ENCODE data around the gene CD38.
"Not testable (repeated sequence)": the region's sequence is repeated elsewhere in the genome, so short reads cannot be mapped to it uniquely, and the experiment has no call there.

Gene CD38

DNA sequence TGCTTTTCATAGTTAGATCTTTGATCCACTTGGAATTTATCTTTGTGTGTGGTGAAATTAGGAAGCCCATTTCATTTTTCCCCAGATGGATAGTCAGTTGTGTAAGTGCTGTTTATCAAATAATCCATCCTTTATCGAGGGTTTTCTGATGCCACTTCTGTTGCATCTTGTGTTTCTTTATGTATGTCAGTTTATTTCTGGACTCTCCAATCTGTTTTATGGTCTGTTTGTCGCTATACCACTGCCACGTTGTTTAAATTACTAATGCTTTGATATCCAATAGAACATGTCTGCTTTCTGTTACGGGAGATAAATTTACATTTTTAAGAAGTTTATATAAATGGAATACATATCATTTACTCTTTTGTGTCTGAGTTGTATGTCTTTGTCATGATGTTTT, 21.0 kb downstream of the CD38 start:
- no peak for DNase-seq (ENCODE audit: low read depth in 2 of 2)

- DNase-seq (ENCODE audit: low read depth in 2 of 2): no peak
These were observed 21.6 kb downstream of the CD38 start for GRCh38 chr4:15799701-15800100.

GRCh38 chr4:15802497-15802896, 24.4 kb downstream of the CD38 start:
- not testable (repeated sequence) for DNase-seq (ENCODE audit: low read depth in 2 of 2)

DNA sequence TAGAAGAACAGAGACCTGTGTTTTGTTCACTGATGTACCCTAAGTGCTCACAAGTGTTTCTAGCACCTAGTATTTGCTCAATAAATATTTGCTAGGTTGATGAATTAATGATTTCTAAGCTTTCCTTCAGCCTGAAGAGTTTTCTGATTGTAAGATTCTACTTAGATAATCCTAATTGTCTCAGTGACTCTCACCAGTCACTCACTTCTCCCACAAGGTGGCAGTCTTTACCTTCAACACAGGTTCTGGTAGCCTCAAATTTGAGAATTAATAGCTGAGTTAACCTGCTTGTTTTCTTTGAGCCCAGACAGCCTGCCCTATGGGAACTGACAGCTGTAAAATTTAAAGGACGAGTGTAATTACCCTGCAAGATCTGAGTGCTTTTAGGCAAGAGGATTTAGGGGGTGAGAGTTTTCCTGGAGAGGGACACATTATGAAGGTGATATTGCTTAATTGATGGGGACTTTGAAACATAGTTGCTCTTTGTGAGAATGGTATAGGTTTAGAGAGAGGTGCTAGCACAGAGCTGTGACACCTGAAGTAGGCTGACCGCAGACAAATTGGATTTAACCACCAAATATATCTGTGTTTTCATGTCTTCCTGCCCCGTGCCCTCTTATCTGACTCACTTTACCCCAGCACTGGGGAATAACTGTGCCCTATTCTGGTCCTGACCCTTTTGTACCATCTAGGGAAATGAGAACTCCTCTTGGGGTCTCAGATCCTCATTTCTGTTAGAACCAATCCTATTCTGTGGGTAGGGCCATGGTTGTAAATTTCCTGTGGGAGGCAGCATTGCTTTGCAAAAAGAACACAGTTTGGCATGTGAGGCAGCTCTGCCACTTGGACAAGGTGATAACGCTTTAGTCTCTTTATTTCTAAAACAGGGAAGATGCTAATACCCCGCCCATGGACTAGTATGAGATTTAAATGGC, 27.7 kb downstream of the CD38 start:
- DNase-seq (ENCODE audit: low read depth in 2 of 2): no peak

- DNase-seq (ENCODE audit: low read depth in 2 of 2): no peak
These were observed 30.9 kb downstream of the CD38 start for GRCh38 chr4:15809058-15809457.

- no peak for DNase-seq (ENCODE audit: low read depth in 2 of 2)
These were observed 31.3 kb downstream of the CD38 start for GRCh38 chr4:15809466-15809865.

DNA sequence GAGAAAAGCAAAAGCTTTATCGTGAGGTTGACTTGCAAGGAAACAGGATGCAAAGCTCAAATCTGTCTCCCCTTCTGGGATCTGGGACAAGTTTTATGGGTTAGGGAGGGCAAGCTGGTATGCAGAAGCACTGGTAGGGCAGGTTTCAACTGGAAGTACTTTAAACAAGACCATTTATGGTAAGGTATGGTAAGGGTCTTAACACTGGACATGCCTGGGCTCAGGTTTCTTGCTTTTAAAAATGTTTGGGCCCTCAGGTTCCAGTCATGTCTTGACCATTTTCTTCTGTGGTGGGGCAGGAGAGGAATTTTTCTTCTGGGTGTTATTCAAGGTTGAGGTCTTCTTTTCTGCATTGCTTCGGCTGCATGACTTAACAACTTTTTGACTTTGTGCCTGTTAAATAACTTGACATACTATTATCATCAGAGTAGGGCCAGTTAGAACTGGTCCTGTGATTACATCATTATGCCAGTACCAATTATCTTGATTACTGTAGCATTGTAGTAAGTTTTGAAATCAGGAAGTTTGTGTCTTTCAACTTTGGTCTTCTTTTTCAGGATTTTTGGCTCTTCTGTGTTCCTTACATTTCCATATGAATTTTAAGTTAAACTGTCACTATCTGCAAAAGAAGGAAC, 33.7 kb downstream of the CD38 start:
- no peak for DNase-seq (ENCODE audit: low read depth in 2 of 2)

GRCh38 chr4:15832523-15833451, 54.7 kb downstream of the CD38 start:
- DNase-seq (ENCODE audit: low read depth in 2 of 2): no peak

- DNase-seq (ENCODE audit: low read depth in 2 of 2): no peak
These were observed 55.7 kb downstream of the CD38 start for GRCh38 chr4:15833801-15834200.

DNA sequence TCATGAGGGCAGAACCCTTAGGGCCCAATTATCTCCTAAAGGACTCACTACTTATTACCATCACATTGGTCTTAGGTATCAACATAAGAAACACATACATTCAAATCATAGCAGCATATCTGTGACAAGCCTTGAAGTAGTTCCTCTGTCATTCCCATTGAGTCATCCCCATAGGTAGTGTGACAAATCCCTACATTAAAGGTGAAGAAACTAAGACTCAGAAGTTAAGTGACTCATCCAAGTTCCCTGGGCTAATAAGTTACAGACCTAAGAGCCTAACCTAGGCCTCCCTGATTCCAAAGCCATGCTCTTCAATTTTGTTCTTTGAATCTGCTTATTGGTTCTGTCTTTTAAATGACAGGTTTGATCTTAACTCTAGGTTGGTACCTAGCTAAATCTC, 58.2 kb downstream of the CD38 start:
- no peak for DNase-seq (ENCODE audit: low read depth in 2 of 2)

- no peak for DNase-seq (ENCODE audit: low read depth in 2 of 2)
These were observed 59.5 kb downstream of the CD38 start for GRCh38 chr4:15837591-15837990.

GRCh38 chr4:15841194-15841730, 63.1 kb downstream of the CD38 start:
- not testable (repeated sequence) for DNase-seq (ENCODE audit: low read depth in 2 of 2)

- no peak for DNase-seq (ENCODE audit: low read depth in 2 of 2)
These were observed 69.6 kb downstream of the CD38 start for GRCh38 chr4:15847746-15848145.

- DNase-seq (ENCODE audit: low read depth in 2 of 2): no peak
These were observed 70.2 kb downstream of the CD38 start for GRCh38 chr4:15848191-15848842.

DNA sequence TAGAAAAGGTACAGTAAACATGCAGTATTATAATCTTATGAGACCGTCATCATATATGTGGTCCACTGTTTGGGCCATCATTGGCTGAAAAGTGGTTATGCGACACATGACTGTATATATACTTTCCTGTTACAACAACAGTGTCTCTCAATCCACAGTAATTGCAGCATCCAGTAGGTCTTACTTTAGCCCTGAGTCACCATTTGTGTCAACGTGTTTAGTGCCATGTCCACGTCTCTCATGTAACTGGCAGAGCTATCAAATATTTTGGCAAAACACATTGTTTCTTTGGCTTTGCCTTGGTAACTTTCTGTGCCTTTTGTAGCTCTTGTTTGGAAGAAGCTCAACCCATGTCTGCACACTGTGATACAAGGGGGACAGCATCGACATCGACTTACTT, 73.8 kb downstream of the CD38 start:
- DNase-seq (ENCODE audit: low read depth in 2 of 2): no peak

GRCh38 chr4:15852524-15852923, 74.4 kb downstream of the CD38 start:
- no peak for DNase-seq (ENCODE audit: low read depth in 2 of 2)

GRCh38 chr4:15853345-15853744, 75.2 kb downstream of the CD38 start:
- DNase-seq (ENCODE audit: low read depth in 2 of 2): no peak

GRCh38 chr4:15855804-15856475, 77.8 kb downstream of the CD38 start:
- no peak for DNase-seq (ENCODE audit: low read depth in 2 of 2)

DNA sequence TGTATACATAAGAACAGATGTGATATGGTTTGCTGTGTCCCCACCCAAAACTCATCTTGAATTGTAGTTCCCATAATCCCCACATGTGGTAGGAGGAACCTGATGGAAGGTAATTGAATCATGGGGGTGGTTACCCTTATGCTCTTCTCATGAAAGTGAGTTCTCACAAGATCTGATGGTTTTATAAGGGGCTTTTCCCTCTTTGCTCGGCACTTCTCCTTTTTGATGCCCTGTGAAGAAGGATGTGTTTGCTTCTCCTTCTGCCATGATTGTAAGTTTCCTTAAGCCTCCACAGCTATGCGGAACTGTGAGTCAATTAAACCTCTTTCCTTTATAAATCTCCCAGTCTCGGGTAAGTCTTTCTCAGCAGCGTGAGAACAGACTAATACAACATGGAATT, 83.1 kb downstream of the CD38 start:
- DNase-seq (ENCODE audit: low read depth in 2 of 2): not testable (repeated sequence)

DNA sequence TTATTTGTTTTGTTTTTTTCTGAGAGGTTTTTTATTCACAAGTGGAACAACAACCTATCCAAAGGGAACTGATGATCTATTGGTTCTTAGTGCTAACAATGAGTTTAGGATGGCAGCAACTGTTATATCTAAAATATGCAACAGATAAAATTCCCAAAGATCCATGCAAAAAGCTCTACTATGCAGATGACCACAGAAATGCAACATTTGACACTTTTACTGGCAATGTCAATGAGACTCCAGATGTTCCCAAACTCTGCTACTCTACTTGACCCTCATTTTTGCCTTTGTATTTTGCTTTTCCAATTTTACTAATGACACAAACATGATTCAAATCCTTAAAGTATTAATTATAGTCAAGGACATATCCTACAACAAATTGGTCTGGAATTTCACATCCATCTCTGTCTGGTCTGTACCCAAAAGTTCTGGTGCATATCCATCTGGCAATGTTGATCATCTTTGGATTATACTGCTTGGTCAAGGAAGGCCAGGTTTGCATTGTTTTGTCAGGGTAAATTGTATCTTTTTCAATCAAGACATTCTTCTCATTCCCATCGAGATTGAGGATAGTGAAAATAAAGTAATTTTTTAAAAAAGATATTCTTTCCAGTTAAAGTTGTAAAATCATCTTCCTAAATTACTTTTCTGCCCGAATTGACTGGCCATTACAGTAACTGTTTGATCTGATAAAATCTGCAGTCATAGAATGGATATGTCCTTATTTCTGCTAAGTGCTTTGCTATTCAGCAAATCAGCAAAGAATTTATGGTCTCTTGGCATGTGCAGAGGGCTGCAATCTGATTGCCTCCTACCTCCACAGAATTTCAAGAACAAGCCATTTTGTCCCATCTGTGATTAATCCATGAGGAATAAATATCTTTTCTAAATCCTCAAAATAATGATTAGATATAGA, 86.8 kb downstream of the CD38 start:
- DNase-seq (ENCODE audit: low read depth in 2 of 2): no peak
